Right lobe of liver (tissue), 5 donors: Measurements from ENCODE around the gene OR8B8. TPM values are rescaled to one million over a fixed set of nuclear protein-coding genes. Genes with fewer than 3 reads are reported as not detected.

ENCODE experiments used
- total RNA-seq, 6 experiments: library from RNA; depleted of rRNA in 2 of 6; stranded (reverse); fragments of >200 nt in 2 of 6; fragmentation: NEBNext Ultra II Directional in 3 of 6; extraction: Animal tissue kit (Norgen Biotek cat#: 25700) in 3 of 6; gene quantifications; one replicate each; pipeline versions ENCODE4 v1.1.0 to v1.2.4, GENCODE V29; 2016 to 2023
- donor health status: DM: no; HTN: no; CAD: no.
- donor health status: DM: no; HTN: no; CAD: no.
- donor health status: DM: no; HTN: yes; CAD: no.
- donor health status: DM: no; HTN: yes; CAD: no.

OR8B8 gene
- total RNA-seq, 6 experiments from 2014 or later: not detected

Other genes starting within 250 kb of the OR8B8 start
- not detected for gene OR8G1, start 204.6 kb downstream of the OR8B8 start, total RNA-seq
- not detected for gene OR8G5, start 189.3 kb downstream of the OR8B8 start, total RNA-seq
- not detected for gene OR8D1, start 131.7 kb downstream of the OR8B8 start, total RNA-seq
- not detected for gene OR8D2, start 125.5 kb downstream of the OR8B8 start, total RNA-seq
- not detected for gene OR8B2, start 61.2 kb downstream of the OR8B8 start, total RNA-seq
- gene OR8B3, start 46.7 kb downstream of the OR8B8 start, total RNA-seq: not detected
- not detected for gene OR8B4, start 20.8 kb downstream of the OR8B8 start, total RNA-seq
- gene OR8B12, start 98.0 kb upstream of the OR8B8 start, total RNA-seq: not detected
- not detected for gene OR8A1, start 124.3 kb upstream of the OR8B8 start, total RNA-seq
- gene PANX3, start 165.7 kb upstream of the OR8B8 start, total RNA-seq: not detected
- gene TBRG1, start 177.2 kb upstream of the OR8B8 start, total RNA-seq: 10 to 100 TPM; 13.3 to 20.5 (median 17.9) TPM
- 10 to 100 TPM; 30.9 to 56.8 (median 35.6) TPM for gene SIAE, start 228.0 kb upstream of the OR8B8 start, total RNA-seq
- gene SPA17, start 228.2 kb upstream of the OR8B8 start, total RNA-seq: 1 to 10 TPM in 3 of 6 experiments, under 1 TPM in 3; 0.23 to 4.0 (median 1.2) TPM